GM12891 (cell line): Measurements from ENCODE around the gene ENOX1.

Experiments used
- DNase-seq: peaks from one replicate; pipeline ENCODE4 v3.0.0; 2011; ENCODE audit warnings: low spot score; ENCODE audit not compliant: insufficient read length
- FAIRE-seq: peaks from 2 replicates; lab custom pipeline; 2011; peaks lifted over from hg19 to GRCh38; lab: Jason Lieb, UNC
- PAX5 ChIP-seq: IDR thresholded peaks from 2 replicates; pipeline ENCODE4 v1.6.1; 2011; ENCODE audit warnings: low read length, moderate library complexity, mild to moderate bottlenecking; ENCODE audit not compliant: insufficient read depth, severe bottlenecking
- POLR2A ChIP-seq: IDR thresholded peaks from 2 replicates; pipeline ENCODE4 v1.6.1; 2011; ENCODE audit warnings: low read depth, low read length, control low read depth
- POLR2AphosphoS5 ChIP-seq: IDR thresholded peaks from 2 replicates; pipeline ENCODE4 v1.6.1; 2011; ENCODE audit warnings: low read depth, low read length, control low read depth
- POU2F2 ChIP-seq: IDR thresholded peaks from 2 replicates; pipeline ENCODE4 v1.6.1; 2011; ENCODE audit warnings: low read depth, mild to moderate bottlenecking, control low read depth, low read length, moderate library complexity
- SPI1 ChIP-seq: IDR thresholded peaks from 2 replicates; pipeline ENCODE4 v1.6.1; 2011; ENCODE audit warnings: low read depth, low read length, control low read depth
- TAF1 ChIP-seq: IDR thresholded peaks from 2 replicates; pipeline ENCODE4 v1.6.1; 2011; ENCODE audit warnings: low read depth, low read length, control low read depth

The ENOX1 gene

GRCh38 chr13:43631106-43631505 is 155.7 kb downstream of the ENOX1 start:
- DNase-seq (no peak), FAIRE-seq (no peak)
- no peak for TF ChIP-seq SPI1
- TF ChIP-seq PAX5: no peak
- TF ChIP-seq POU2F2: no peak
- TF ChIP-seq POLR2AphosphoS5: no peak
- no peak for TF ChIP-seq TAF1
- TF ChIP-seq POLR2A: no peak

DNA sequence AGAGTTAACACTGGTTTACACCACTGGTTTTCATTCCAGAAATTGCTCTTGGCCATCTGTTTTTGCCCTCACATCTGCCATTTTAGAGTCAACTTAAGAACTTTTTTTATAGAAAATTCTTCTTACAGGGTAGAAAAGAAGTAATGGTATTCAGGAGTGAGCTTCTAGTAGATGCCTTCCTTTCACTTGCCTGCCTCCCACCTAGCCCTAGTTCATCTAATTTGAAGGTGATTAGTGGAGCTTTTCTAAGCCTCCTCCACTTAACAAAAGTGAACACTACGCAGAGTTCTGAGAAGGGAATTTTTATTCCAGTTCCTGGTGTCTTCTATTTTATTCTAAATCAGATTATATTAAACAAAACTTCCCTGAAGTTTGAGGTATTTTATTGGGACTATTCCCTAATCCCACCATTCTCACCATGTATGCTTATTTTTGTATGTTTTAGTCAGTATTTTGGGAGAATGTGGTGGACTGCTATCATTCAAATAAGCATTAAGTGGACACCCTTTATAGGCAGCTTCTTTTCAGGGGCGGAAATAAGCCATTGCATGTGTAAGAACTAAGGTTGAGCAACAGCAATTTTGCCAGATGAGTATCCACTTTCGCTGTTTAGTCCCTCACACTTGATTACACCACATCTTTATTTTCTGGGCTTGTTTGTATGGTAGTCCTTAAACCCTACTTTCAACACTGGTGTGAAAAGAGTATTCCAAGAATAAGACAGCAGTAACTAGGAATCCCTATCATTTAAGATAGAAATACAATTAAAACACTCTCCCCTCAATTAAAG is 156.9 kb downstream of the ENOX1 start:
- no peak for TF ChIP-seq POU2F2
- TF ChIP-seq SPI1: no peak
- TF ChIP-seq TAF1: no peak
- TF ChIP-seq POLR2A: no peak
- no peak for TF ChIP-seq PAX5
- FAIRE-seq (no peak), DNase-seq (no peak)

GRCh38 chr13:43626994-43627393 is 159.8 kb downstream of the ENOX1 start:
- no peak for DNase-seq
- no peak for FAIRE-seq
- TF ChIP-seq SPI1 (no peak), POLR2AphosphoS5 (no peak), TAF1 (no peak), POU2F2 (no peak), PAX5 (no peak), POLR2A (no peak)

DNA sequence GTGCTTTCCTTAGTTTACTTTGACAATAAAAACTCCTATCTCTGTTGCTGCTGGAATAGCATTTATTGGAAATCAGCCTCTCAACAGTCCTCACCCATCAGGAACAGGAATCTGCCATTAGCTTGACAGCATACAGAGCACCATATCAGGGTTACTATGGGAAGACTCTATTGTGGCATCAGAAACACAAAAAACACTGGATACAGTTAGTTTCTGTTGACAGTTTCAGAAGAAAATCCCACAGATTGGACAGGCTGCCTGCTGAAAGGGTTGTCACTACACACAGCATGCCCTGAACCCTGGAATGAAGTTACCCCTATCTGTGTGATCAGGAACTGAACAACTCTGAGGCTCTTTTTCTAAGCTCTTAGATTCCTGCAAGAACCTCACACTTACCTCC is 172.7 kb downstream of the ENOX1 start:
- no peak for TF ChIP-seq POLR2A
- no peak for TF ChIP-seq TAF1
- no peak for TF ChIP-seq PAX5
- TF ChIP-seq POU2F2: no peak
- TF ChIP-seq SPI1: no peak
- no peak for TF ChIP-seq POLR2AphosphoS5
- no peak for DNase-seq
- FAIRE-seq: no peak

DNA sequence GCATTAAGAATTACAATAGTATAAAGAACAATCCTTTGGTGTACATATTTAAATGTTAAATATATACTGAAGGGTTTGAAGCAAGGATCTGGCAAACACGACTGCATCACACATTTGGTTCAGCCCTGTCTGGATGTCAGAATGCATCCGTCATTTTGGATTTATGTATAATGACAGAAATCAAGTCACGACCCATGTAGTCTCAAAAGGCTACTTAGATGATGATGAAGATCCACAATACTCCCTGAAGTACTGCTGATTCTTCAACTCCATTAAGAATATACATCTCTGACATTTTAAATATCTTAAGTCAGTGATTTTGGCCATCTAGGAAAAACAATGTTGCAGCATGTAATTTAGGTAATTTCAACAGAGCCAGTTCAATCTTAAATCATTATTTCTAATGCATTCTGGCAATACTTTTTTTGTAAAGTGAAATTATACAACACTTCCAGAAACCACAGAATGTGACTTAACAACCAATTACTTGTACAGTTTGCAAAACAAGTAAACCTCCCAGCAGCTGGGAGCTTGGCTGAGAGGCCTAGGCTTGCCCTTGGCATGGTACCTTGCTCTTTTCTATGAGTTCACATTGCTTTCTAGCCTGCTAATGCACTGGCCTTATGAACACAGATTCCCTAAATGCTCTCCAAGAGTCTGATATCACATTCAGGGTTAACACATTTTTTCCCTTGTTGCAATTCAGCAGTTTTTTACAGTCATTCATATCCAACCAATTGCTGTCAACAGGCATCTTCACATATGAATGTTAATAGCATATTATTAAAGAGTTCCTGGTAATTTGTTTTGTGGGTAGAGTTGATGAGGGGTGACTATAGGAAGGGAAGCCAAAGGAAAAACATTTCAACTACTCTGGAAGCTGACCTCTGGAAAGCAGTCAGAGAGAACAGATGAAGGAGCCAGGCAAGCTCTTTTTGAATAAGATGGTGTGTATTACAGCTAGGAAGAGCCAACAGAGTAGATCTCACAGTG is 175.2 kb downstream of the ENOX1 start:
- DNase-seq (no peak), FAIRE-seq (no peak)
- no peak for TF ChIP-seq SPI1
- no peak for TF ChIP-seq POLR2AphosphoS5
- TF ChIP-seq POLR2A: no peak
- TF ChIP-seq PAX5: no peak
- TF ChIP-seq POU2F2: no peak
- no peak for TF ChIP-seq TAF1

DNA sequence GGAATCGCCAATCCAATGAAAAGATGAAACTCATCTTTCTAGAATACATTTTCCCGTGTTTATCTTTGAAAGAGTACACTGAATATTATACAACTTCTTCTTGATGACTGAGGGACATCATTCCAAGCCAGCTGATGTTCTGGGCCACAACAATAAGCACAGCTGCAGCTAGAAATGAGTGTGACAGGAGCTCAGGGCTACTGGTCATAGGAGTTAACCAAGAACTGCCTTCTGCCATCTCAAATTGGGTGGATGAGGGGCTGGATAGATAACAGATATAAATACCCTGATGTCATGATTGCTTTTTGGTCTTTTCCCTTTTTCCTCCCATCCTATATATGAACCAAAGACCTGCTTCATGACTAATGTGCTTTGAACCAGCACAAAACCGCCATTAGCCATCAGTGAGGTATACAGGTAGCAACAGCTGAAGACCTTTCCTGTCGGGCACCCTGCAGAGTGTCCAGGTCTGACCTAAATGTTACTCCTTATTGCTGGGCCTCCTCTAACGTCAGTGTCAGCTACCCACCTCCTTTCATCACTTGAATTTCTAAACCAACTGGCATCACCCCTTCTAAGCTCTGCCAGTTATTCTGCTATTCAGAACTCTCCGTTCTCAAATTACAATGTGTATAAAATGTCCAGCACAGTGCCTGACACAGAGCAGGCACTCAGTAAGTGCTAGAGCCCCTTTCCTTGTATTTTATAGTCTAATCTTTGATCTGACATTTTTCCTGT is 178.2 kb downstream of the ENOX1 start:
- no peak for FAIRE-seq
- no peak for DNase-seq
- TF ChIP-seq POLR2A: no peak

DNA sequence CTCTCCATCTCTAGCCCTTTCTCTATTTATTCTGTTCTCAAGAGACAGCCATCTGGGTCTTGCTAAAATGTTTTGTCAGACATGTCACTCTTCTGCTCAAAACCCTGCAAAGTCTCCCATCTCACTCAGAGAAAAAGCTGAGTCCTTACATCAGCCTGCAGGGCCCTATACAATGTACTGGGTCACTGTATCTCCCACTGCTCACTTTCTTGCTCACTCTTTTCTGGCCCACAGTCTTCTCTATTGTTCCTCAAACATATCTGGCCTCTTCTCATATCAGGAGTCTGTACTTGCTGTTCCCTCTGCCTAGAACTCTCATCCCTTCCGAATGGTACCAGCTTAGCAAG is 189.2 kb downstream of the ENOX1 start:
- no peak for TF ChIP-seq TAF1
- no peak for TF ChIP-seq PAX5
- TF ChIP-seq SPI1: no peak
- TF ChIP-seq POLR2A: no peak
- TF ChIP-seq POLR2AphosphoS5: no peak
- no peak for TF ChIP-seq POU2F2
- FAIRE-seq (no peak), DNase-seq (no peak)

- no peak for FAIRE-seq
- TF ChIP-seq TAF1: no peak
- no peak for TF ChIP-seq POU2F2
- no peak for TF ChIP-seq POLR2A
- TF ChIP-seq POLR2AphosphoS5: no peak
- no peak for TF ChIP-seq SPI1
- no peak for TF ChIP-seq PAX5
- DNase-seq: no peak
These were observed 189.7 kb downstream of the ENOX1 start for GRCh38 chr13:43596924-43597598.

- FAIRE-seq (no peak), DNase-seq (no peak)
- TF ChIP-seq TAF1: no peak
- no peak for TF ChIP-seq PAX5
- TF ChIP-seq POU2F2: no peak
- no peak for TF ChIP-seq SPI1
- no peak for TF ChIP-seq POLR2A
- no peak for TF ChIP-seq POLR2AphosphoS5
These were observed 190.8 kb downstream of the ENOX1 start for GRCh38 chr13:43596006-43596405.
